ENCODE data around the gene SRD5A2.

SRD5A2 gene, protein sequence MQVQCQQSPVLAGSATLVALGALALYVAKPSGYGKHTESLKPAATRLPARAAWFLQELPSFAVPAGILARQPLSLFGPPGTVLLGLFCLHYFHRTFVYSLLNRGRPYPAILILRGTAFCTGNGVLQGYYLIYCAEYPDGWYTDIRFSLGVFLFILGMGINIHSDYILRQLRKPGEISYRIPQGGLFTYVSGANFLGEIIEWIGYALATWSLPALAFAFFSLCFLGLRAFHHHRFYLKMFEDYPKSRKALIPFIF

DNA sequence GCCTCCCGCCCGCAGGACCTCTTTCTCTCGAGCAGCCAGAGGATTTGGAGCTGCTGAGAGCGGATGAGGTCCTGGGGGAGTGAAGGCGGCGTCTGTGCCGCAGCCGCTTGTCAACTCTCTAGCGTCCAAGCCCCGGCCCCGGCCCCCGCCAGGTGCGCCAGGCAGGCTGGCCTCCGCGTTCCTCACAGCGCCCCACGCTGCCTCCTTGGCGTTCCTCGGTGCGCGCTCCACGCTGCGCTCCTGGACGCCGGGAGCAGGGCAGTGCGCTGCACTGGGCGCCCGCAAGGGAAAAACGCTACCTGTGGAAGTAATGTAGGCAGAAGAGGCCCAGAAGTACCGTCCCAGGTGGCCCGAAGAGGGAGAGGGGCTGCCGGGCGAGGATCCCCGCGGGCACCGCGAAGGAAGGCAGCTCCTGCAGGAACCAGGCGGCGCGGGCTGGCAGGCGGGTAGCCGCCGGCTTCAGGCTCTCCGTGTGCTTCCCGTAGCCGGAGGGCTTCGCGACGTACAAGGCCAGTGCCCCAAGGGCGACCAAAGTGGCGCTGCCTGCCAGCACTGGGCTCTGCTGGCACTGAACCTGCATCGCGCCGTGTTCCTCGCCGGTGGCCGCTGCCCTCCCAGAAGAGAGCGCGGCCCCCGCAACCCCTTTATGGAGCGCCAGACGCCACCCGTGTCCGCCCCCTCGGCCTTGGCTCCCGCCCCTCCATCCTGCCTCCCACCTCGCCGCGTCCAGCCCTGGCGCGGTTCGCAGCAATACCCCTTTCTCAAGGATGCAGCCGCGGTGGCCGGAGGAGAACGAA lies at the start of gene SRD5A2:
Gene SRD5A2 (minus strand): TSS at position 618 of the 797 bp plus-strand sequence. CDS start 38 bp downstream, at position 580.
- no peak for DNase-seq

- DNase-seq, result no peak
Observed at GRCh38 chr2:31606509-31606908, 25.8 kb upstream of the SRD5A2 start.

DNA sequence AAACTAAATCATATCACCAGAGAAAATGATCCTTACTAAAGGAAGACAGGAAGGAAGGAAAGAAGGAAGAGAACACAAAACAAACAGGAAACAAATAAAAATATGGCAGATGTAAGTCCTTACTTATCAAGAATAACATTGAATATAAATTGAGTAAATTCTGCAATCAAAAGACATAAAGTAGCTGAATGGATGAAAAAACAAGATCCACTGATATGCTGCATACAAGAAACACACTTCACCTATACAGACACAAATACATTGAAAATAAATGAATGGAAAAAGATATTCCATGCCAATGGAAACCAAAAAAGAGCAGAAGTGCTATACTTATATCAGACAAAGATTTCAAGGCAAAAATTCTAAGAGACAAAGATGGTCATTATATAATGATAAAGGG lies 18.0 kb upstream of the SRD5A2 start:
- no peak for DNase-seq

- DNase-seq, result no peak
Observed at GRCh38 chr2:31586230-31586629, 5.5 kb upstream of the SRD5A2 start.

DNA sequence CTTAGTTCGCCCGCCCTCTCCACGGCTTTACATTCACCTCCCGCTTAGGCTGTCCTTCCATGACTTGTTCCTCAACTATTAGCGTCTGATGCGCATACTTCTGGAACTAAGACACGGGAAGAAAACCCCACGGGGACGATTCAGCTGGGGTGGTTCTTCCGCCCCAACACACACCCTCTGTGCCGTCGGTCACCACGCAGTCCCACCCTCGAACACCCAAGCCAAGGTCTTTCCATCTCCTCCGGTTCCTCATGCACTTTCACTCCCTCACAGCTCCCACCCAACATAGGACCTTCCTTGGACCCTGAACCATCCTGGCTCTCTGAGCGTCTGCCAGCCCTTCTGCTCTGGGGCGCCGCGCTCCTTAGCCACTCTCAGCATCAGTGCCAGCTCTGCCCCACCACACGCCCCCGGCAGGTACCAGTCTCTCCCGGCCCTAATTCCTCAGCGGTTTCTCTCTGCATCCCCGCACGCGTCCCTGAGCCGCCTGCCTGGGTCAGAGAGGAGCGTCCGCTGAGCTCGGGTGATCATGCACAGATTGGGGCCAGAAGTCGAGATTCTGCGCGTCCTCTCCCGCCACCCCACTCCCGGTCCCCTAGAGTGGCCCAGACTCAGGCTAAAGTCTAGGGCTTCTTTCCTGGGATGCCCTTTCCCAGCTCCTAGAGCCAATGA lies 522 bp upstream of the SRD5A2 start:
- no peak for DNase-seq

- no peak for DNase-seq
Observed at GRCh38 chr2:31579996-31580320, 780 bp downstream of the SRD5A2 start.

- DNase-seq, result no peak
Observed at GRCh38 chr2:31578316-31578715, 2.4 kb downstream of the SRD5A2 start.

DNA sequence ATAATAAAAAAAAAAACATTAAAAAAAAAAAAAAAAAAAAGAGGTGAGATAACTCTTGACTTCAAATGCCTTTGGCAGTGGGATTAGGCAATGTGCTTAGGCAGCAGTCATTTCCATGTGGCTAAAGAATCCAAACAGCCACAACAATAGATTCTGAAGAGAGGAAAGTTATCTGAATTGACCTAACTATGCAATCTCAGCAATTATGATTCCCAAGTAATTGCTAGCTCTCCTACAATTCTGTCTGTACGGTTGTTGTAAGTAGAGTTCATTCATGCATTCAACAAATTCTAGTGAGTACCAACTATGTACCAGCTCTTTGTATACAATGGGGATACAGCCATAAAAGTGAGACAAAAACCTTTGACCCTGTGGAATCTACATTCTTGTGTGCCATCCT lies 3.6 kb downstream of the SRD5A2 start:
- no peak for DNase-seq

GRCh38 chr2:31568585-31569201 lies 12.0 kb downstream of the SRD5A2 start:
- no peak for DNase-seq

DNA sequence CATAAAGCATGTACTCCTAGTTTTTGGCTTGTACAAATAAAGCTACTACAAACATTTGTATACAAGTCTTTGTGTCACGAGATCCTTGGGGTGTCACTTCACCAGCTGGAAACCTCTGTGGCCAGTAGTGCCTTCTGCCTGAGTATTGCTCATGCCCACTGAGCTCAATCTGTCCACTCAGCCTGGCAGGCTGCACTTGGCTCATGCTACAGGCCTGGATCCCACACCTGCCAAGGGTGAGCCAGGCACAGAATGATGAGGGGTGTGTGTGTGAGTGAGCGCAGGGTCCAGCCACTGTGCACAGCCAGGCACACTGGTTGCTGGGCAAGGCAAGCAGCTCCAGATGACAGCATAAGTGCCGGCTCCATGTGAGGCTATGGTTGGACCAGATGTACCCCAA lies 13.1 kb downstream of the SRD5A2 start:
- DNase-seq, result no peak

- no peak for DNase-seq
Observed at GRCh38 chr2:31563273-31563839, 17.4 kb downstream of the SRD5A2 start.

- DNase-seq, result no peak
Observed at GRCh38 chr2:31561823-31562222, 18.9 kb downstream of the SRD5A2 start.

GRCh38 chr2:31558401-31559295 lies 22.1 kb downstream of the SRD5A2 start:
- DNase-seq, result no peak

DNA sequence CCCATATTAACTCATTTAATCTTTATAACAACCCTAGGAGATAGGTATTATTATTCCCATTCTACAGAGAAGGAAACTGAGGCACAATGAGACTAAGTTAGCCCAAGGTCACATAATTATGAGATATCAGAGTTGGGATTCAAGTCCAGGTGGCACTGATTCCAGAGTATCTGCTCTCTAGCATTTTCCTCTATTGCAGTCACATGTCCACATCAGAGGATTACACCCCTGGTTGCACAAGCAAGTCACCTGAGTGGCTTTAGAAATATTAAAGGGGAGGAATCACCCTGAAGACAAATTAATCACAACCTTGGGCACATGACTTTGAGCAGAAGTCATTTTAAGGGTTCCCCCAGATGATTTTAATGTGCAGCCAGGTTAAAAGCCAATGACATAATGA lies 23.8 kb downstream of the SRD5A2 start:
- no peak for DNase-seq

DNA sequence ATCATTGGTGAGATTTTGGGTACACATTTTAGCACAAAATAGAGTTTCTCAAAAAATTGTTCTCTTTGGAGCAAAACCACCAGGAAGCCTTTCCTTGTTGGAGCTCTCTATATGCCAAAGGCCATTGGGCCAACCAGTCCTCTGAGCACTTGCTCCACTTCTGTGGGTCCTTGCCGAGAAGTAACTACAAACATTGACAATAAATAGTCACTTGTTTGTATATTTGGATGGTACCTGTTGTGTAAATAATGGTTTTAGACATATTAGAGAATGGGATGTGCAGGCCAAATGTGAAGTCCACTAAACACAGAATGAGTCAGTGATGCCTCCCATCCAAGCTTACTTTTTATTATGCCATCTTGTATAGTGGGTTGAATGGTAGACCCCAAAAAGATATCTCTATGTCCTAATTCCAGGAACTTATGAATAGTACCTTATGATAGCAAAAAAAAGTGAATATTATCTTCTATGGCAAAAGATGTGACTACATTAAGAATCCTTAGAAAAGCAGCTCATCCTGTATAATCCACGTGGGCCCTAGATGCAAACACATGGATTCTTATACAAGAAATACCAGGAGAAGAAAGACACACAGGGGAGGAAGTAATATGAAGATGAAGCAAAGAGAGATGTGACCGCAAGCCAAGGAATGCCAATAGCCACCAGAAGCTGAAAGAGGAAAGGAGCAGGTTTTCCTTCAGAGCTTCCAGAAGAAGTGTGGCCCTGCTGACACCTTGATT lies 24.6 kb downstream of the SRD5A2 start:
- DNase-seq, result no peak

DNA sequence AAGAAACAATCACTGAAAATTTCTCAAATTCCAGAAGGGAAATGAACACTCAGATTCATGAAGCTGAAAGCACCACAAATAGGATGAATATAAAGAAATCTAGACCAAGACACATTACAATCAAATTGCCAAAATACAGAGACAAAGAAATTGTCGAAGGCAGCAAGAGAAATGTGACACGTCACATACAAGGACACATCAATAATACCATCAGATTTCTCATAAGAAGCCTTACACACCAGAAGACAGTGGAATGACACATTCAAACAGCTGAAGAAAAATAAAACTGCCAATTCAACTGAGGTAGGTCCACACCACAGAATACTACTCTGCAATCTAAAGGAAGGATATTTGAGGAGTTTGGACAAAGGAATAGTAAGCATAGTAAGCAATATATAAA lies 27.4 kb downstream of the SRD5A2 start:
- DNase-seq, result no peak

DNA sequence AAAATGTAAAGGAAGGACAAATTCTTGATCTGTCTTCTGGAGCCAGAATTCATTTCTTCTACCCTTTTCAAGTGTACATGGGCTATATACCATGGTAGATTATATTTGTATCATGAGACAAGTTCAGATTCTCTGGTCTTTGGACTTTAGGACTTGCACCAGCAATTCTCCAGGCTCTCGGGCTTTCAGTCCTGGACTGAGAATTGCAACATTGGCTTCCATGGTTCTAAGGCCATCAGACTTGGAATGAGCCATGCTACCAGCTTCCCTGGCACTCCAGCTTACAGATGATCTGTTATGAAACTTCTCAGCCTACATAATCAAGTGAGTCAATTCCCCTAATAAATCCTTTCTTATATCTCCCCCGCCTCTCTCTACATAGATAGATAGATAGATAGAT lies 33.3 kb downstream of the SRD5A2 start:
- DNase-seq, result no peak

GRCh38 chr2:31541853-31542252 lies 38.9 kb downstream of the SRD5A2 start:
- no peak for DNase-seq

GRCh38 chr2:31539505-31539904 lies 41.2 kb downstream of the SRD5A2 start:
- no peak for DNase-seq

DNA sequence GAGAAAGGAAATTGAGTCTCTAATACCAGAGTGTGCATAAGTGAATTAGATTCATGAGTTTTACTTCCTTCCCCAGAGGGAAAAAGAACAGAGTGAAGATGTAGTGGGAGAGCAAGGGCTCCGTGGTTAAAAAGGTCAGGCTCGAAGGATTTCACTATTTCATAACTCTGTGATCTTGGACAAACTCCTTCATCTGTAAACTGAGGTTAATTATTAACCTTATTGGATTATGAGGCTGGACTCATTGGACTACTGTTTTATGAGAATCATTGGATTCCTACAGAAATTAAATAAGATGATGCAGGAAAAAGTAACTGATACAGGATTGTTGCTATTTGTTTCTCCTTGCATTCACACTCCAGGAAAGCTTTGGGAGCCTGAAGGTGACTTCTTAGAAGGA lies 45.0 kb downstream of the SRD5A2 start:
- no peak for DNase-seq

- DNase-seq, result no peak
Observed at GRCh38 chr2:31534636-31535035, 46.1 kb downstream of the SRD5A2 start.

GRCh38 chr2:31533036-31533435 lies 47.7 kb downstream of the SRD5A2 start:
- DNase-seq, result no peak

Data from NCI-H1048 (cell line).